KG1 (cell line): ENCODE measurements around the gene NRDE2.
"Not testable (repeated sequence)": the region's sequence is repeated elsewhere in the genome, so short reads cannot be mapped to it uniquely, and the experiment has no call there.

Experiments used
- DNase-seq: peaks from one replicate; lab custom pipeline; 2025; lab: John Stamatoyannopoulos, UW

The NRDE2 gene

GRCh38 chr14:90341784-90342183 lies 10.0 kb upstream of the NRDE2 start:
- DNase-seq, result no peak

GRCh38 chr14:90341232-90341631 lies 9.5 kb upstream of the NRDE2 start:
- DNase-seq, result not testable (repeated sequence)

- DNase-seq, result no peak
Measured at GRCh38 chr14:90336985-90337384, 5.2 kb upstream of the NRDE2 start.

- DNase-seq, result no peak
Measured at GRCh38 chr14:90336401-90336800, 4.7 kb upstream of the NRDE2 start.

- no peak for DNase-seq
Measured at GRCh38 chr14:90332271-90332584, 487 bp upstream of the NRDE2 start.

GRCh38 chr14:90330203-90331196 lies 1.2 kb downstream of the NRDE2 start:
- no peak for DNase-seq

- DNase-seq, result no peak
Measured at GRCh38 chr14:90321891-90322290, 9.8 kb downstream of the NRDE2 start.

GRCh38 chr14:90319634-90320541 lies 11.9 kb downstream of the NRDE2 start:
- no peak for DNase-seq

- DNase-seq, result no peak
Measured at GRCh38 chr14:90319173-90319572, 12.6 kb downstream of the NRDE2 start.

GRCh38 chr14:90318016-90318415 lies 13.7 kb downstream of the NRDE2 start:
- DNase-seq, result no peak

GRCh38 chr14:90317286-90317685 lies 14.5 kb downstream of the NRDE2 start:
- no peak for DNase-seq

- DNase-seq, result no peak
Measured at GRCh38 chr14:90308561-90308960, 23.2 kb downstream of the NRDE2 start.

GRCh38 chr14:90305176-90305601 lies 26.6 kb downstream of the NRDE2 start:
- no peak for DNase-seq

- DNase-seq, result no peak
Measured at GRCh38 chr14:90304502-90304901, 27.2 kb downstream of the NRDE2 start.

GRCh38 chr14:90303473-90303872 lies 28.3 kb downstream of the NRDE2 start:
- no peak for DNase-seq

GRCh38 chr14:90302529-90303303 lies 29.0 kb downstream of the NRDE2 start:
- DNase-seq, result no peak

- DNase-seq, result no peak
Measured at GRCh38 chr14:90301668-90302090, 30.1 kb downstream of the NRDE2 start.

GRCh38 chr14:90301122-90301521 lies 30.6 kb downstream of the NRDE2 start:
- no peak for DNase-seq

GRCh38 chr14:90300611-90301047 lies 31.1 kb downstream of the NRDE2 start:
- DNase-seq, result no peak

- no peak for DNase-seq
Measured at GRCh38 chr14:90299408-90299807, 32.3 kb downstream of the NRDE2 start.

GRCh38 chr14:90297876-90298629 lies 33.7 kb downstream of the NRDE2 start:
- no peak for DNase-seq
